ENCODE measurements around the gene PHACTR3.

GRCh38 chr20:59822291-59823029 is 218.1 kb downstream of the PHACTR3 start:
- no peak for TF ChIP-seq CEBPB (IDR thresholded peaks at IDR 0.05; ENCODE audit: low read depth)
- no peak for TF ChIP-seq RAD21 (IDR thresholded peaks at IDR 0.05; ENCODE audit: low read depth)
- no peak for TF ChIP-seq CTCF (IDR thresholded peaks at IDR 0.05 in 2 of 3, conservative IDR thresholded peaks at IDR 0.05 in 1 of 3; ENCODE audit: borderline replicate concordance in 1 of 3, insufficient read depth in 1 of 3, low read depth in 2 of 3, low read length in 2 of 3)
- no peak for TF ChIP-seq REST (IDR thresholded peaks at IDR 0.05; ENCODE audit: low read depth)
- no peak for TF ChIP-seq POLR2A (IDR thresholded peaks at IDR 0.05; ENCODE audit: borderline replicate concordance, extremely low read depth, insufficient read depth, insufficient read length)
- TF ChIP-seq ZFX (IDR thresholded peaks at IDR 0.05): no peak
- no peak for TF ChIP-seq ELF1 (IDR thresholded peaks at IDR 0.05; ENCODE audit: borderline replicate concordance, low read depth)
- no peak for TF ChIP-seq ZNF274 (IDR thresholded peaks at IDR 0.05; ENCODE audit: low read depth, low read length)
- TF ChIP-seq YY1 (IDR thresholded peaks at IDR 0.05; ENCODE audit: extremely low read depth, insufficient replicate concordance, low read depth, low read length): no peak
- TF ChIP-seq MAX (IDR thresholded peaks at IDR 0.05): no peak
- no peak for TF ChIP-seq POLR2AphosphoS5 (IDR thresholded peaks at IDR 0.05; ENCODE audit: low read depth, low read length)
- no peak for TF ChIP-seq EZH2 (IDR thresholded peaks at IDR 0.05)
- no peak for TF ChIP-seq JUND (IDR thresholded peaks at IDR 0.05)
- no peak for TF ChIP-seq TCF7L2 (IDR thresholded peaks at IDR 0.05; ENCODE audit: borderline replicate concordance, extremely low read depth, insufficient read depth, insufficient read length)

Data from HCT116 (cell line).